Upper lobe of right lung (tissue), 1 donor: ENCODE measurements around the gene RPS5. TPM values are rescaled to one million over a fixed set of nuclear protein-coding genes. Genes with fewer than 3 reads are reported as not detected.

ENCODE experiments used
- ATAC-seq: fragments of 200-7000 bp; cut with Tn5 transposase; one replicate; pipeline ENCODE4 v1.9.1; 2020; ENCODE audit warnings: mild to moderate bottlenecking, moderate library complexity
- DNase-seq: peaks from one replicate; pipeline ENCODE4 v3.0.0-alpha.2; 2020
- H3K27ac ChIP-seq: fragments of 200-600 bp; one replicate; pipeline ENCODE4 v1.8.0; 2022
- H3K27me3 ChIP-seq: fragments of 200-600 bp; one replicate; pipeline ENCODE4 v1.8.0; 2022; ENCODE audit warnings: mild to moderate bottlenecking
- H3K36me3 ChIP-seq: fragments of 200-600 bp; one replicate; pipeline ENCODE4 v1.8.0; 2022
- H3K4me1 ChIP-seq: fragments of 200-600 bp; one replicate; pipeline ENCODE4 v1.8.0; 2022
- H3K4me3 ChIP-seq: fragments of 200-600 bp; one replicate; pipeline ENCODE4 v1.8.0; 2022; ENCODE audit warnings: mild to moderate bottlenecking
- H3K9me3 ChIP-seq: fragments of 200-600 bp; one replicate; pipeline ENCODE4 v1.8.0; 2022
- intact Hi-C: fragments of 100-400 bp; cut with DNase I; formaldehyde crosslinking; loops from one replicate; pipeline ENCODE4 v1.11.0; 2022
- total RNA-seq: library from RNA; stranded (reverse); fragmentation: NEBNext Ultra II Directional; extraction: Animal tissue kit (Norgen Biotek cat#: 25700); gene quantifications from one replicate; pipeline ENCODE4 v1.2.1, GENCODE V29; 2021
- TF ChIP-seq, protein P1 (sequence below): fragments of 200-600 bp; IDR thresholded peaks from one replicate; pipeline ENCODE4 v1.8.0; 2022; ENCODE audit warnings: antibody characterized with exemption
- donor health status: DM: no; HTN: yes; CAD: no; lungs with severe emphysema.

RPS5 gene
- total RNA-seq, 1 donor from 2014 or later = 721 TPM

DNA sequence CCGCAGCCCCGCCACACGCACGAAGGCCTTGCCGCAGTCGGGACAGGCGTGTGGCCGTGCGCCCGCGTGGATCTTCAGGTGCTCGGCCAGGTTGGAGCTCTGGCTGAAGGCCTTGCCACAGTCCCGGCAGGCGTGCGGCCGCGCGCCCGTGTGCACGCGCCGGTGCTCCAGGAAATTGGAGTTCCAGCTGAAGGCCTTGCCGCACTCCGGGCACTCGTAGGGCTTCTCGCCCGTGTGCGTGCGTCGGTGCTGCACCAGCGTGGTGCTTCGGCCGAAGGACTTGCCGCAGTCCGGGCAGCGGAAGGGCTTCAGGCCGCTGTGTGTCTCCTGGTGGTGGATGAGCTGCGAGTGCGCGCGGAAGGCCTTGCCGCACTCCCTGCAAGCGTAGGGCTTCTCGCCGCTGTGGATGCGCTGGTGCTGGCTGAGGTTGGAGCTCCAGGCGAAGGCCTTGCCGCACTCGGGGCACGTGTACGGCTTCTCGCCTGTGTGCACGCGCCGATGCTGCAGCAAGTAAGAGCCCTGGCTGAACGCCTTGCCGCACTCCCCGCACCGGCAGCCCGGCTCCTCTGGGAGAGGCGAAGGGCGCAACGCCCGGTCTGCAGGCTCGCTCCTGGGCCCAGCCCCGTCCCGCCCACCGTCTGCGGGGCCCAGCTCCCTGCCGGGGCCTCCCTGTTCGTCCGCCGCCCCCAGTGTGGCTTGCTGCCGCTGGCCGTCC, 30.1 kb upstream of the RPS5 start:
- Histone ChIP-seq H3K4me1 (peaks cover 11% of the 10 kb centered on the region), H3K9me3 (no peaks in the 10 kb centered on the region), H3K27ac (no peak overlapping the region), H3K27me3 (peaks cover 4% of the 10 kb centered on the region), H3K4me3 (peak overlapping the region; percentile 38), H3K36me3 (no peaks in the 10 kb centered on the region)
- DNase-seq (no peak), ATAC-seq (no peak)
- intact Hi-C loops = no loop called here
- TF ChIP-seq, protein P1, sequence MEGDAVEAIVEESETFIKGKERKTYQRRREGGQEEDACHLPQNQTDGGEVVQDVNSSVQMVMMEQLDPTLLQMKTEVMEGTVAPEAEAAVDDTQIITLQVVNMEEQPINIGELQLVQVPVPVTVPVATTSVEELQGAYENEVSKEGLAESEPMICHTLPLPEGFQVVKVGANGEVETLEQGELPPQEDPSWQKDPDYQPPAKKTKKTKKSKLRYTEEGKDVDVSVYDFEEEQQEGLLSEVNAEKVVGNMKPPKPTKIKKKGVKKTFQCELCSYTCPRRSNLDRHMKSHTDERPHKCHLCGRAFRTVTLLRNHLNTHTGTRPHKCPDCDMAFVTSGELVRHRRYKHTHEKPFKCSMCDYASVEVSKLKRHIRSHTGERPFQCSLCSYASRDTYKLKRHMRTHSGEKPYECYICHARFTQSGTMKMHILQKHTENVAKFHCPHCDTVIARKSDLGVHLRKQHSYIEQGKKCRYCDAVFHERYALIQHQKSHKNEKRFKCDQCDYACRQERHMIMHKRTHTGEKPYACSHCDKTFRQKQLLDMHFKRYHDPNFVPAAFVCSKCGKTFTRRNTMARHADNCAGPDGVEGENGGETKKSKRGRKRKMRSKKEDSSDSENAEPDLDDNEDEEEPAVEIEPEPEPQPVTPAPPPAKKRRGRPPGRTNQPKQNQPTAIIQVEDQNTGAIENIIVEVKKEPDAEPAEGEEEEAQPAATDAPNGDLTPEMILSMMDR = no peak

DNA sequence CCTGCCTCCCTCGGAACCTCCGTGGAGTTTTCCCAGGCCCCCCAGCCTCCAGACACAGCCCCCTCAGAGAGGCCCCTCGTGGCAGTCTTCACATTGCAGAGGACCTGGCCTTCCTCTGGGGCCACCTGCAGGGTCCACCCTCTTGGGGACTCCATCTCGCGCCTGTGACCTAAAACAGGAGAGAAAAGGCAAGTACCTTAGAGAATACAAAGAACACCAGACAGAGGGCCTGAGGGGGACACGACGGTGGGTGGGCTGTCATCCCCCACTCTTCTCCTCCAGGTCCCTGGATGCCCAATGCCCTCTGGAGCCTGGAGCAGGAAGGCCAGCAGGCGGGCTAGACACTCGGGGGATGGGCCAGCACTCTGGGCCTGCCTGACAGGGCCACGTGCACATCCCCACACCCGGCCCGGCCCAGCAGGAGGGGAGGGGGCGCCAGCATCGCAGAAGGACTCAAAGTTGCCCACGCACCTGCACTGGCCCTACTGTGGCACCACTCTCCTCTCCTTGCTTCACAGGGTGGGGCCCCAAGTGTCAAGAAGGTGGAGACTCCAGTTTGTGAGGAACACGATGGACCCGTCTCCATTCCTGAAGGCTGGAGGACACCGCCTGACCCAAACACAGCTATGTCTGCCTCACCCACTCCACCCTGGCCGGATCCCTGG, 29.5 kb upstream of the RPS5 start:
- TF ChIP-seq, protein P1 = no peak
- no peak overlapping the region for H3K27ac ChIP-seq
- no peak for ATAC-seq

DNA sequence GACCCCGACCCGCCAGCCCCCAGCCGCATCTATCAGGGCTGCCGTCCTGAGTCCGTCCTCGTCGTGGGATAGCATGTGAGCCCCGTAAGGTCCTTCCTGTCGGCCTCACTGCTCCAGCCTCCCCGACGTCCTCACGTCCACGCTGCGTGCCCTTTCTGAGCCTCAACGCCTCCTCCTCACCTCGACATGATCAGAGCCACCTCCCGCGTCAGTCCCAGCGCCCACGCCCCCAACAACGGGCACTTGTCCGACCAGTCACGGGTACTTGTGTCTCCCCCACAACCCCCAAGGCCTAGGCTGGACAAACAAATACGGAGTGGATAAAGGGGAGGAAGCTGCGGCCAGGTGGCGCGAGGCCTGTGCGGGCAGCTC, 25.2 kb upstream of the RPS5 start:
- DNase-seq (peak; percentile 86), ATAC-seq (peak; percentile 42)
- peaks cover 6% of the 10 kb centered on the region for H3K4me1 ChIP-seq

More for the DNA sequence above, 29.5 kb upstream of the RPS5 start:
- no peak for DNase-seq
- no peaks in the 10 kb centered on the region for H3K9me3 ChIP-seq
- intact Hi-C loops = no loop called here
- peaks cover 11% of the 10 kb centered on the region for H3K4me1 ChIP-seq
- H3K36me3 ChIP-seq = no peaks in the 10 kb centered on the region
- peaks cover 4% of the 10 kb centered on the region for H3K27me3 ChIP-seq
- no peak overlapping the region for H3K4me3 ChIP-seq

DNA sequence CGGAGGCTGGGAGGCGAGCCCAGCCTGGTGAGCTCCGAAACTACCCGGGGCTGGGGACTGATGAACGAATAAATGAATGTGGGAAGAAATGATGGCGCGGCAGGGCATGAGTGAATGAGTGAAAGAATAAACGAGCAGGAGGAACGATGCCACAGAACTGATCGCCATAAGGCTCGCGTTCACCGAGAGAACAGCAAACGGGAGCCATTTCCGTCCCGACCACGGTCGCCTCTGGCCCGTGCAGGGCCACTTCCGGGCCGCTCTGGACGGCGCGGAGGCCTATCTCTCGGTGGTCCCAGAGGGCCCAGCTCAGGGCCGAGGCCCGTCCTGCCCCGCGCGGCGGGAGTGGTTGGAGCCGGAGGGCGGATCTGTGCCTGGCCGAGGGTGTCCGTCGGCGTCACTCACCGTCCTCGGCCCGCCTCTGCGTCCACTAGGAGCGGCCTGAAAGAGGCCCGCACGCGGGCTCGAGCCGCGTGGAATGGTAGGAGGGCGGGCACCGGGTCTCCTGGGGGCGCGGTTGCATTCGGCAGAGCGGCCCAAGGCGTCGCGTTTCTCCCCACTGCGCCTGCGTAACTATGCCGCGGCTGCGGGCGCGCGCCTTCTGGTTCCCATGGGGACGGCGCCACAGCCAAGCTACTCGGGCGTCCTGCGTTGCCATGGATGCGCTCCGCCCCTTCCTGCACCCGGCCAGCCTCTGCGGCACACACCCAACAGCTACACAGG, 24.6 kb upstream of the RPS5 start, which contains the start of gene ZNF497:
Gene ZNF497 (minus strand): TSS at position 480 of the 723 bp plus-strand sequence. CDS start 5,116 bp downstream, outside the sequence.
- H3K27ac ChIP-seq = peak within 1 kb of the TSS; percentile 94
- no peaks in the 10 kb centered on the region for H3K9me3 ChIP-seq
- H3K4me3 ChIP-seq = peak within 1 kb of the TSS; percentile 78
- no peaks in the 10 kb centered on the region for H3K36me3 ChIP-seq
- DNase-seq = peak; percentile 99
- peaks cover 6% of the 10 kb centered on the region for H3K4me1 ChIP-seq
- no peaks in the 10 kb centered on the region for H3K27me3 ChIP-seq
- intact Hi-C loops = no loop called here
- ATAC-seq = peak; percentile 95
- TF ChIP-seq, protein P1 = no peak

More for the DNA sequence above, 25.2 kb upstream of the RPS5 start:
- Histone ChIP-seq H3K9me3 (no peaks in the 10 kb centered on the region), H3K27me3 (peaks cover 4% of the 10 kb centered on the region), H3K36me3 (no peaks in the 10 kb centered on the region), H3K27ac (peak overlapping the region; percentile 94), H3K4me3 (peak overlapping the region; percentile 78)
- intact Hi-C loops = no loop called here
- TF ChIP-seq, protein P1 = no peak

DNA sequence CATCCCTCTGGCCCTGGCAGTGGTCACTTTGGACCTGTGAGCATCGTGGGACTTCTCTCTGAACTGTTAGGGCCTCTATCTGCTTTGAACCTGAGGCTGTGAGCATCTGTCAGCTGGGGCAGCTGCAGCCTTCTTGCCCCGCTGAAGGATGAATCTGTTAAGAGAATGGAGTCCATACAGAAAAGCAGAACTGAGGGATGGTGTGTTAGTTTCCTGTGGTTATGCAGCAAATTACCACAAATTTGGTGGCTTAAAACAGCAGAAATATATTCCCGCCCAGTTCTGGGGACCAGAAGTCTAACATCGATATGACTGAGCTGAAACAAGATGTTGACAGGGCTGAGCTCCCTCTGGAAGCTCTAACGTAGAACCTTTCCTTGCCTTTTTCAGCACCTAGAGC, 22.9 kb upstream of the RPS5 start:
- Histone ChIP-seq H3K4me1 (peaks cover 6% of the 10 kb centered on the region), H3K4me3 (no peak overlapping the region), H3K27ac (no peak overlapping the region), H3K9me3 (no peaks in the 10 kb centered on the region), H3K27me3 (no peaks in the 10 kb centered on the region), H3K36me3 (no peaks in the 10 kb centered on the region)
- no peak for DNase-seq
- ATAC-seq = no peak
- intact Hi-C loops = no loop called here
- TF ChIP-seq, protein P1 = no peak
